ENCODE results near the gene BRD4. TPM values are rescaled to one million over a fixed set of nuclear protein-coding genes. Genes with fewer than 3 reads are reported as not detected.

Gene BRD4
- total and polyA plus RNA-seq, 2 of the 13 experiments (the other 11 are each of a cell fraction or from before 2014, with no cell fraction given), result 10.5 to 11.4 TPM

GRCh38 chr19:15332311-15332996 lies at the start of gene BRD4 (continued):
- no peak for TF ChIP-seq ZNF512 (CRISPR knock-in tag; IDR thresholded peaks at IDR 0.05)
- no peak for TF ChIP-seq ATF7 (IDR thresholded peaks at IDR 0.05)
- TF ChIP-seq ATF7 (CRISPR knock-in tag; IDR thresholded peaks at IDR 0.05), result no peak
- TF ChIP-seq CERS6 (CRISPR knock-in tag; IDR thresholded peaks at IDR 0.05), result no peak
- TF ChIP-seq ZNF574 (CRISPR knock-in tag; IDR thresholded peaks at IDR 0.05), result no peak
- TF ChIP-seq KDM2A (CRISPR knock-in tag; IDR thresholded peaks at IDR 0.05; ENCODE audit: borderline replicate concordance, low read depth), result no peak
- no peak for TF ChIP-seq ZNF407 (CRISPR knock-in tag; IDR thresholded peaks at IDR 0.05; ENCODE audit: not compliant biosample characterization)
- no peak for TF ChIP-seq ZNF496 (CRISPR knock-in tag; IDR thresholded peaks at IDR 0.05; ENCODE audit: insufficient replicate concordance)
- no peak for TF ChIP-seq ZIK1 (CRISPR knock-in tag; IDR thresholded peaks at IDR 0.05; ENCODE audit: borderline replicate concordance, low read depth)
- TF ChIP-seq TGIF2 (CRISPR knock-in tag; IDR thresholded peaks at IDR 0.05), result no peak
